OCI-LY3 (cell line): ENCODE measurements around the gene GARS1.
"Not testable (repeated sequence)": the region's sequence is repeated elsewhere in the genome, so short reads cannot be mapped to it uniquely, and the experiment has no call there.

ENCODE experiments used
- H2AFZ ChIP-seq: fragments of 200-600, 300-600 bp; shearing (Covaris generic); 2 replicates; pipeline ENCODE4 v1.6.0; 2014; ENCODE audit warnings: antibody characterized with exemption, low read depth, low read length
- H3K27ac ChIP-seq: fragments of 200-600, 300-600 bp; sonication (generic); 2 replicates; pipeline ENCODE4 v1.5.1; 2014; ENCODE audit warnings: mild to moderate bottlenecking, low read length, moderate library complexity, mixed read lengths
- H3K27me3 ChIP-seq: fragments of 200-600, 300-600 bp; sonication (generic); 2 replicates; pipeline ENCODE4 v1.6.1; 2014; ENCODE audit warnings: low read depth, low read length, mixed read lengths
- H3K36me3 ChIP-seq: fragments of 200-600, 300-600 bp; sonication (generic); replicated peaks from 2 replicates; pipeline ENCODE3; 2014; ENCODE audit warnings: low read depth, low read length, mixed read lengths
- H3K4me1 ChIP-seq: fragments of 300-600, 200-600 bp; sonication (generic); 2 replicates; pipeline ENCODE4 v1.6.1; 2014; ENCODE audit warnings: low read length, mixed read lengths
- H3K4me2 ChIP-seq: fragments of 200-600, 300-600 bp; sonication (generic); 2 replicates; pipeline ENCODE4 v1.6.1; 2014; ENCODE audit warnings: low read length, mixed read lengths
- H3K4me3 ChIP-seq: fragments of 300-600, 200-600 bp; sonication (generic); 2 replicates; pipeline ENCODE4 v1.5.1; 2014; ENCODE audit warnings: antibody characterized with exemption, mild to moderate bottlenecking, low read length, moderate library complexity
- H3K79me2 ChIP-seq: fragments of 300-600, 200-600 bp; shearing (Covaris generic); 2 replicates; pipeline ENCODE4 v1.6.1; 2014; ENCODE audit warnings: mild to moderate bottlenecking, low read length, mixed read lengths
- H3K9ac ChIP-seq: fragments of 300-600, 200-600 bp; shearing (Covaris generic); 2 replicates; pipeline ENCODE4 v1.6.0; 2014; ENCODE audit warnings: mild to moderate bottlenecking, low read length, moderate library complexity
- H3K9me3 ChIP-seq: fragments of 200-600, 300-600 bp; shearing (Covaris generic); 2 replicates; pipeline ENCODE4 v1.6.1; 2014; ENCODE audit warnings: low read length, mixed read lengths; ENCODE audit not compliant: insufficient read depth
- H4K20me1 ChIP-seq: fragments of 200-600, 300-600 bp; sonication (generic); 2 replicates; pipeline ENCODE4 v1.6.1; 2016; ENCODE audit warnings: low read length, mixed read lengths; ENCODE audit not compliant: insufficient read depth
- EZH2phosphoT487 ChIP-seq: fragments of 200-600 bp; shearing (Covaris generic); IDR thresholded peaks from 2 replicates; pipeline ENCODE4 v1.6.1; 2018; ENCODE audit warnings: antibody characterized with exemption, mixed run types, low read depth
- TF ChIP-seq, protein P1 (sequence below): fragments of 200-600, 300-600 bp; sonication (generic); IDR thresholded peaks from 2 replicates; pipeline ENCODE4 v1.5.1; 2014; ENCODE audit warnings: antibody characterized with exemption, low read length, low read depth

The GARS1 gene

DNA sequence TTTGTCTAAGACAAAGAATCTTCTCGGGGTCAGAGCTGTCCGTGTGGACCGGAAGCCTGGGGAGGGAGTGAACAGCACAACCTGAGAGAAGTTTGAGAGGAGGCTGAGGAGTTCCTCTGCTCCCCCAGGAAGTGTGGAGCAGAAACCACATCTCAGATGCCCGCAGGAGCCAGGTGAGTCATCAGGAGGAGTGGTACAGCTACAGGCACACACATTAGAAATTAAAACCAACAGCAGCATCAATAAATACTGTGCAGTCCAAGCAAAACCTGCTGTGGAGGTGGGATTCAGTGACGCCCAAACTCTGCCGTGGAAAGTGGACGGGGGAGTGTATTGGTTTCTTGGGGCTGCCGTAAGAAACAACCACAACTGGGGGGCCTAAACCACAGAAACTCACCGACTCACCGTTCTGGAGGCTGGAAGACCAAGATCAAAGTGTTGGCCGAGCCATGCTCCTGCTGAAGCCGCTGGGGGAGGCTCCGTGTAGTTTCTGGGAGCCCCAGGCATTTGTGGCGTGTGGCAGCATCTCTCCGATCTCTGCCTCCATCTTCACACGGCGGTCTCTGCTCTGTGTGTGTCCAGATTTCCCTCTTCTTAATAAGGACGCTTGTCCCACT lies 31.2 kb upstream of the GARS1 start:
- H3K9ac ChIP-seq = no peak overlapping the region

DNA sequence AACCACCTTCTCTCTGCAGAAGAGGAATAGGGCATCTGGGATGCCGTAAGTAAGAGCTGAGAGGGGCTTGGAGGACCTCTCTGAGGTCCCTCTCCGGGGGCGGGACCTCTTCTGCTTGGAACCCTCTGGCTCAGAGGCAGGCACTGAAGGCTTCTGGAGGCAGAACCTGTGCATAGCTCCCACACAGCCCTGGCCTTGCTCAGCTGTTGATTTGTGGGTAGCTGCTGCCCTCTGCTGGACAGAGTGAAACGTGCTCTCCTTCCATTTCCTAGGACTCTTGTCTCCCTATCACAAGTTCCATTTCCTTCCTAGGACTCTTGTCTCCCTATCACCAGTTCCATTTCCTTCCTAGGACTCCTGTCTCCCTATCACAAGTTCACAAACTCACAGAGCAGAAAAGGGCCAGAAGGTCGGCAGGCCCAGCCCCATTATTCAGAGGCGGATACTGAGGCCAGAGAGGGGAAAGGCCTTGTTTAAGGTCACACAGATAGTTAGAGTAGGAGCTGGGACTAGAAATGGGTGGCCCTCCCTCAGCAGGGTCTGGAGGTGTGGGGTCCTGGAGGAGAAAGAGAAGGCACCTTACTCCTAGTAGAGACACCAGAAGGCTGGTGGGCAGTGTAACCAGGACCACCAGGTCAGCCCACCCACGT lies 30.3 kb upstream of the GARS1 start:
- no peaks in the 10 kb centered on the region for H3K36me3 ChIP-seq
- no peak overlapping the region for H2AFZ ChIP-seq
- no peaks in the 10 kb centered on the region for H3K9me3 ChIP-seq
- H3K27me3 ChIP-seq = no peaks in the 10 kb centered on the region
- no peak overlapping the region for H3K4me3 ChIP-seq
- H3K4me1 ChIP-seq = no peaks in the 10 kb centered on the region
- no peak for TF ChIP-seq EZH2phosphoT487
- TF ChIP-seq, protein P1, sequence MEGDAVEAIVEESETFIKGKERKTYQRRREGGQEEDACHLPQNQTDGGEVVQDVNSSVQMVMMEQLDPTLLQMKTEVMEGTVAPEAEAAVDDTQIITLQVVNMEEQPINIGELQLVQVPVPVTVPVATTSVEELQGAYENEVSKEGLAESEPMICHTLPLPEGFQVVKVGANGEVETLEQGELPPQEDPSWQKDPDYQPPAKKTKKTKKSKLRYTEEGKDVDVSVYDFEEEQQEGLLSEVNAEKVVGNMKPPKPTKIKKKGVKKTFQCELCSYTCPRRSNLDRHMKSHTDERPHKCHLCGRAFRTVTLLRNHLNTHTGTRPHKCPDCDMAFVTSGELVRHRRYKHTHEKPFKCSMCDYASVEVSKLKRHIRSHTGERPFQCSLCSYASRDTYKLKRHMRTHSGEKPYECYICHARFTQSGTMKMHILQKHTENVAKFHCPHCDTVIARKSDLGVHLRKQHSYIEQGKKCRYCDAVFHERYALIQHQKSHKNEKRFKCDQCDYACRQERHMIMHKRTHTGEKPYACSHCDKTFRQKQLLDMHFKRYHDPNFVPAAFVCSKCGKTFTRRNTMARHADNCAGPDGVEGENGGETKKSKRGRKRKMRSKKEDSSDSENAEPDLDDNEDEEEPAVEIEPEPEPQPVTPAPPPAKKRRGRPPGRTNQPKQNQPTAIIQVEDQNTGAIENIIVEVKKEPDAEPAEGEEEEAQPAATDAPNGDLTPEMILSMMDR = peak; percentile 78
- H3K79me2 ChIP-seq = no peaks in the 10 kb centered on the region
- no peak overlapping the region for H3K27ac ChIP-seq
- no peak overlapping the region for H3K4me2 ChIP-seq
- no peaks in the 10 kb centered on the region for H4K20me1 ChIP-seq
- H3K9ac ChIP-seq = no peak overlapping the region

More for the DNA sequence above, 31.2 kb upstream of the GARS1 start:
- Histone ChIP-seq H3K9me3 (no peaks in the 10 kb centered on the region), H2AFZ (no peak overlapping the region), H4K20me1 (no peaks in the 10 kb centered on the region), H3K4me2 (no peak overlapping the region), H3K27me3 (no peaks in the 10 kb centered on the region), H3K36me3 (no peaks in the 10 kb centered on the region), H3K79me2 (no peaks in the 10 kb centered on the region), H3K27ac (no peak overlapping the region), H3K4me3 (no peak overlapping the region), H3K4me1 (no peaks in the 10 kb centered on the region)
- TF ChIP-seq, protein P1 = no peak
- TF ChIP-seq EZH2phosphoT487 = no peak

DNA sequence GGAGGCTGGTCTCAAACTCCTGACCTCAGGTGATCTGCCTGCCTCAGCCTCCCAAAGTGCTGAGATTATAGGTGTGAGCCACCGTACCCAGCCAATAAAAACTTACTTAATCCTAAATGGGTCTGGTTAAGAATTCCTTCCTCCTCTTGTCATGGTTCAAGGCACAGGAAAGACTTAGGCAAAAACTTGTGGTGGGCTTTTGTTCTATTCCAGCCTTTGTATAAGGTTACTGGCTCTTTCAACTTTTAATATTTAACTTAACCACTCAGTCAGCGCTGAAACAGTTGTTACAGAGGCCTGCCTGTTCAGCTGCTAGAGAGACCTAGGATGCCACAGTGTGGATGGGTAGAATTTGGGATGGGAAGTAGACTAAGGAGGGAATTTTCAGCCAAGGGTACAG lies 28.1 kb upstream of the GARS1 start:
- H3K27me3 ChIP-seq = no peaks in the 10 kb centered on the region
- H3K4me1 ChIP-seq = no peaks in the 10 kb centered on the region
- no peak for TF ChIP-seq EZH2phosphoT487
- TF ChIP-seq, protein P1 = no peak
- H2AFZ ChIP-seq = no peak overlapping the region
- H3K4me3 ChIP-seq = no peak overlapping the region
- H3K9ac ChIP-seq = no peak overlapping the region
- H3K79me2 ChIP-seq = no peaks in the 10 kb centered on the region
- no peaks in the 10 kb centered on the region for H3K9me3 ChIP-seq
- no peak overlapping the region for H3K27ac ChIP-seq
- no peaks in the 10 kb centered on the region for H4K20me1 ChIP-seq
- H3K4me2 ChIP-seq = no peak overlapping the region
- H3K36me3 ChIP-seq = no peaks in the 10 kb centered on the region

DNA sequence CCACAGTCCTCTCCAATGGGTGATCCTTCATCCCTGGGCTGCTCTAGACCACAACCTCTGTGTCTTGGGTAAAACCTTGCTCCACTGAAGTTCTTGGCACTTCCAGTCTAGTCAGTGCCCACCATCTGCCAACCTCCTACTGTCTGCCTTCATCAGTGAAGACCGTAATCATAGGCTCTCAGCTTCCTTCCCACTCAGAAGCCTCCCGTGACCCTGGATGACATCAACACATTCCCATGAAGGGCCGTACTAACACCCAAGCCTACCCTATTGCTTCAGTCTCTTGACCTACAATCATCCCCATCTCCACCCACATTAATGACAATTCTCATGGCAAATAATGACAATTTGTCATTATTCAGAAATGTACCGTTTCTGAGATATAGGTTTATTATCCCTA lies 27.6 kb upstream of the GARS1 start:
- H3K36me3 ChIP-seq = no peaks in the 10 kb centered on the region
- no peaks in the 10 kb centered on the region for H4K20me1 ChIP-seq
- H3K27me3 ChIP-seq = no peaks in the 10 kb centered on the region
- H2AFZ ChIP-seq = no peak overlapping the region
- no peaks in the 10 kb centered on the region for H3K9me3 ChIP-seq
- TF ChIP-seq EZH2phosphoT487 = no peak
- TF ChIP-seq, protein P1 = no peak
- no peak overlapping the region for H3K4me2 ChIP-seq
- no peaks in the 10 kb centered on the region for H3K4me1 ChIP-seq
- no peak overlapping the region for H3K27ac ChIP-seq
- H3K9ac ChIP-seq = no peak overlapping the region
- H3K79me2 ChIP-seq = no peaks in the 10 kb centered on the region
- no peak overlapping the region for H3K4me3 ChIP-seq

DNA sequence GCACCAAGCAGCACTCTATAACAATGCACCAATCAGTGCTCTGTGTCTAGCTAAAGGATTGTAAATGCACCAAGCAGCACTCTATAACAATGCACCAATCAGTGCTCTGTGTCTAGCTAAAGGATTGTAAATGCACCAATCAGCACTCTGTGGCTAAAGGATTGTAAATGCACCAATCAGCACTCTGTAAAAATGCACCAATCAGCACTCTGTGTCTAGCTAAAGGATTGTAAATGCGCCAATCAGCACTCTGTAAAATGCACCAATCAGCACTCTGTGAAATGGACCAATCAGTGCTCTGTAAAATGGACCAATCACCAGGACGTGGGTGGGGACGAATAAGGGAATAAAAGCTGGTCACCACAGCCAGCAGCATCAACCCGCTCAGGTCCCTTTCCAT lies 24.4 kb upstream of the GARS1 start:
- not testable (repeated sequence) for H4K20me1 ChIP-seq, H3K36me3 ChIP-seq, H3K4me2 ChIP-seq, H3K27ac ChIP-seq, H3K79me2 ChIP-seq, H3K9ac ChIP-seq, H3K4me3 ChIP-seq, H3K4me1 ChIP-seq, H2AFZ ChIP-seq, H3K9me3 ChIP-seq, H3K27me3 ChIP-seq
